GM12874 (cell line): Measurements from ENCODE around the gene THBS1.

ENCODE experiments used
- CTCF ChIP-seq: IDR thresholded peaks from 2 replicates; pipeline ENCODE4 v1.5.1; 2011; ENCODE audit warnings: low read depth, mild to moderate bottlenecking, control low read depth, low read length, moderate library complexity; ENCODE audit not compliant: insufficient read depth

The THBS1 gene

GRCh38 chr15:39594446-39595337 lies 13.8 kb downstream of the THBS1 start:
- TF ChIP-seq CTCF = no peak

GRCh38 chr15:39595338-39596221 lies 14.7 kb downstream of the THBS1 start:
- TF ChIP-seq CTCF = no peak

GRCh38 chr15:39596358-39597051 lies 15.6 kb downstream of the THBS1 start:
- no peak for TF ChIP-seq CTCF

GRCh38 chr15:39597336-39597735 lies 16.5 kb downstream of the THBS1 start:
- no peak for TF ChIP-seq CTCF

- no peak for TF ChIP-seq CTCF
Measured at GRCh38 chr15:39597751-39598185, 16.9 kb downstream of the THBS1 start.

GRCh38 chr15:39598186-39598850 lies 17.4 kb downstream of the THBS1 start:
- no peak for TF ChIP-seq CTCF
